ENCODE results near the gene GRIP1. TPM values are rescaled to one million over a fixed set of nuclear protein-coding genes. Genes with fewer than 3 reads are reported as not detected.
A peak's percentile ranks its signal among the peaks of the same experiment; 100 is the strongest.
"Not testable (repeated sequence)": the region's sequence is repeated elsewhere in the genome, so short reads cannot be mapped to it uniquely, and the experiment has no call there.

Gene GRIP1
- total and polyA plus RNA-seq, 12 donors: 0.12 to 7.3 (median 1.9) TPM

- WGBS, 2 donors: 71 to 72% methylated on average over 6 of the region's 6 CpGs
- no peaks in the 10 kb centered on the region for H3K9me3 ChIP-seq
- H3K27me3 ChIP-seq: no peaks in the 10 kb centered on the region
- peak overlapping the region in 1 of 10 donors; percentile 91 for H3K27ac ChIP-seq
- H3K4me1 ChIP-seq: peaks cover 0 to 40% (median 14%) of the 10 kb centered on the region in 9 donors
- no peak for DNase-seq
- H3K4me3 ChIP-seq: peak overlapping the region in 1 of 10 donors; percentile 79
- intact Hi-C loops (cut with DNase I): loop anchor here in 4 of 10 donors (5.0 to 10.0 kb wide), 3 partner anchors 140 to 172 kb away; partner anchors contain the start of genes TMBIM4 (in 2 of the 4) and LLPH (in 1 of the 4)
- no peak for ATAC-seq
- TF ChIP-seq CTCF (IDR thresholded peaks at IDR 0.05): no peak
- peaks cover 0 to 42% (median 0%) of the 10 kb centered on the region in 9 donors for H3K36me3 ChIP-seq
These were observed 374.5 kb downstream of the GRIP1 start for GRCh38 chr12:66304296-66304900.

GRCh38 chr12:66303316-66303804 lies 375.5 kb downstream of the GRIP1 start:
- intact Hi-C loops (cut with DNase I): loop anchor here in 4 of 10 donors (5.0 to 10.0 kb wide), 3 partner anchors 139 to 171 kb away; partner anchors contain the start of genes TMBIM4 (in 2 of the 4) and LLPH (in 1 of the 4)
- peaks cover 0 to 33% (median 0%) of the 10 kb centered on the region in 9 donors for H3K36me3 ChIP-seq
- H3K4me1 ChIP-seq: peaks cover 0 to 40% (median 14%) of the 10 kb centered on the region in 9 donors
- peak overlapping the region in 7 of 10 donors; percentile 63 to 79 (median 72) for H3K4me3 ChIP-seq
- peak overlapping the region in 3 of 10 donors; percentile 86 to 91 (median 86) for H3K27ac ChIP-seq
- ATAC-seq, H3K9me3 ChIP-seq, DNase-seq, H3K27me3 ChIP-seq: not testable (repeated sequence)
- 86 to 87% methylated on average over 14 of the region's 14 CpGs for WGBS, 2 donors

DNA sequence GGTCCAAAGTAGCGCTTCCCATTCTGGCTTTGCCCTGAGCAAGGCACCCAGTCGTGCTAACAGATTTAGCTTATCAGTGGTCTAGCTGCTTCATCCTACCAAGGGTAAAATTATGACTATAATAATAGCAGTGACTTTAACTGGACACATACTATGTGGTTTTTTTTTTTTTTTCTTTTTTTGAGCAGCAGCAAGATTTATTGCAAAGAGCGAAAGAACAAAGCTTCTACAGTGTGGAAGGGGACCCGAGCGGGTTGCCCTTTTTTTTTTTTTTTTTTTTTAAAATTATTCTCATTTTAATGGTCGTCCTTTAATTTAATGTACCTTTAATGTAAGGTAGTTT lies 376.1 kb downstream of the GRIP1 start:
- no peak for TF ChIP-seq CTCF (IDR thresholded peaks at IDR 0.05)
- peaks cover 0 to 28% (median 0%) of the 10 kb centered on the region in 9 donors for H3K36me3 ChIP-seq
- peak in 1 of 8 donors; percentile 16 for ATAC-seq
- intact Hi-C loops (cut with DNase I): loop anchor here in 4 of 10 donors (5.0 to 10.0 kb wide), 3 partner anchors 138 to 170 kb away; partner anchors contain the start of genes TMBIM4 (in 2 of the 4) and LLPH (in 1 of the 4)
- no peak for DNase-seq
- H3K4me3 ChIP-seq: peak overlapping the region; percentile 46 to 79 (median 70)
- H3K4me1 ChIP-seq: peaks cover 0 to 40% (median 14%) of the 10 kb centered on the region in 9 donors
- peaks cover 0 to 6% (median 0%) of the 10 kb centered on the region in 7 donors for H3K27me3 ChIP-seq
- 22 to 26% methylated on average over 6 of the region's 6 CpGs for WGBS, 2 donors
- H3K27ac ChIP-seq: peak overlapping the region in 9 of 10 donors; percentile 43 to 91 (median 85)
- no peaks in the 10 kb centered on the region for H3K9me3 ChIP-seq

DNA sequence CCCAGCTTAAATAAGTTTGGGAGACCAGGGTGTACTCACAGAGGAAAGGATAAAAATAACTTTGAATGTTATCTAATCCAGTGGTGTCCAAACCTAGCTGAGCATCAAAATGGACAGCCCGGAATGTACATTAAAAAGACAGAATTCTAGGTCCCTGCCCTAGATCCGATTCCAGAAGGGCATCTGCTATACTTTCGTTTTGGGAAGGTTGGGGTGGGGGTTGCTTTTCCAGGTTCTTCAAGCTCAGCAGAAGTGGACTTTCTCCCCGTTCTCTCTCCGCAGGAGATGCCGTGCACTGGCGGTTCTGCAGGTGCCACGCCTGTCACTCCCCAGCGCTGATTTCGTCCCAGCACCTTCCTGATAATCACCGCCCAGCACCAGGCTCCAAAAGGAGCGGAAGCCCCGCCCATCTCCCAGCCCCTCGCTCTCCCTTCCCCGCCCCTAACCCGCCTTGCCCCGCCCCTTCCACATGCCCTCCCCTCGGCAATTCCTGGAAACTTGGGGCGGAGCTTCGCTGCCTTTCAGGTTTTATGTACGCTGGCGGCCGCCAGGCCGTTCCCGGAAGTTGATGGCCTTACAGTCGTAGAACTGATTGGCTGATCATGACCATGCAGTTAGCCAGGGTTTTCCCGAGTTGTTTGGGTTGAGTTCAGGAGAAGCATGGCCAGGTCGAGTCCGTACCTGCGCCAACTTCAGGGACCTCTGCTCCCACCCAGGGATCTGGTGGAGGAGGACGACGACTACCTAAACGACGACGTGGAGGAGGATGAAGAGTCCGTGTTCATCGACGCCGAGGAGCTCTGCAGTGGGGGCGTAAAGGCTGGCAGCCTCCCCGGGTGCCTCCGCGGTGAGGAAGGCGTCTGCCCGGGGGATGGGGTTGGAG lies 376.7 kb downstream of the GRIP1 start, which contains the start of gene HELB:
Gene HELB (plus strand): TSS at position 550 of the 883 bp plus-strand sequence. CDS start 111 bp downstream, at position 661.
- WGBS, 2 donors: 1% methylated on average over 45 of the region's 45 CpGs
- Histone ChIP-seq H3K9me3 (no peaks in the 10 kb centered on the region), H3K36me3 (peaks cover 0 to 23% (median 0%) of the 10 kb centered on the region in 9 donors), H3K4me1 (peaks cover 0 to 40% (median 14%) of the 10 kb centered on the region in 9 donors), H3K27me3 (peaks cover 0 to 7% (median 0%) of the 10 kb centered on the region in 7 donors), H3K4me3 (peak within 1 kb of the TSS; percentile 46 to 79 (median 70)), H3K27ac (peak within 1 kb of the TSS in 9 of 10 donors; percentile 43 to 91 (median 85))
- intact Hi-C loops (cut with DNase I): loop anchor here in 6 of 10 donors (1.0 to 10.0 kb wide), 5 partner anchors 59 to 170 kb away; partner anchors contain the start of genes TMBIM4 (in 2 of the 6) and LLPH (in 1 of the 6)
- DNase-seq (peak; percentile 98), ATAC-seq (peak; percentile 98 to 100 (median 100))
- TF ChIP-seq CTCF (IDR thresholded peaks at IDR 0.05): no peak
